Left kidney (tissue), 2 donors: ENCODE measurements around the gene CRCP. TPM values are rescaled to one million over a fixed set of nuclear protein-coding genes. Genes with fewer than 3 reads are reported as not detected.
"Not testable (repeated sequence)": the region's sequence is repeated elsewhere in the genome, so short reads cannot be mapped to it uniquely, and the experiment has no call there.

Experiments
- DNase-seq: peaks from one replicate; pipeline ENCODE4 v3.0.0-alpha.2; 2013
- polyA plus RNA-seq: library from polyadenylated mRNA; unstranded; fragments of 120-200 nt; gene quantifications from one replicate; pipeline ENCODE4 v1.2.1, GENCODE V29; 2013; ENCODE audit not compliant: insufficient read length

Gene CRCP
- polyA plus RNA-seq, 1 donor, result 34.0 TPM

DNA sequence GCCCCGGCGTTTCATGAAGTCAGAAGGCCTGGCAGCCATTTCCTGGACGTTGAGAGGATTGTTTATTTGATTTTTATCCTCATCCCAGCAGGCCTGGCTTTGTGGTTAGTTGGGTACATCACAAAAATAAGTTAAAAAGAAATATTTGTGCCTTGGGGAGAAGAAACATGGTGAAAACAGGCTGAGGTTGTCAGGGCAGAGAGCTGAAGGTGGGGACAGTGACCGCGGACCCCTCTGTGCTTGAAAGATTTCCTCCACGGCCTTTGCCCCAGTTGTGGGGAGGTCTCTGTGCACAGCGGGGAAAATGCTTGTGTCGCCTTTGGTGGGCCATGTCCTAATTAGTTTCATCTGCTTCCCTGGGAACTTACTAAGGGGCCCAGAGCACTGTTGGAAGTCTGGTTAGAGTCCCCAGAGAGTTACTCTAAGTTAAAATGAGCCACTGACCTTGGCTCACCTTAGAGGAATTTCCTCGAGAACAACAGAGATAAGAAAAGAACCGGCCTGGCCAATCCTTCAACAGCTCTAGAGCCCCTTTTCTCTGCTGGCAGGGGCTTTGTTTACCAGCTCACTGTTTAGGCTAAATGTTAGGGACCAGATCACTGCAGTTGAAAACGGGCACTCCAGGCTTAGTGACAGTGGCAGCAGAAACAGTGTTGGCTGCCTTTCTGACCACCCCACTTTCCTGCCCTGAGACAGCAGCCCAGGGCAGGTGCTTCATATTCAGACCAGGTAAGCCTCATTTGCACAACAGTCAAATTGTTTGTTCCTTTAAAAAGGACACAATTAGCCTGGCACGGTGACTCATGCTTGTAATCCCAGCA lies 37.9 kb downstream of the CRCP start:
- DNase-seq, result no peak

DNA sequence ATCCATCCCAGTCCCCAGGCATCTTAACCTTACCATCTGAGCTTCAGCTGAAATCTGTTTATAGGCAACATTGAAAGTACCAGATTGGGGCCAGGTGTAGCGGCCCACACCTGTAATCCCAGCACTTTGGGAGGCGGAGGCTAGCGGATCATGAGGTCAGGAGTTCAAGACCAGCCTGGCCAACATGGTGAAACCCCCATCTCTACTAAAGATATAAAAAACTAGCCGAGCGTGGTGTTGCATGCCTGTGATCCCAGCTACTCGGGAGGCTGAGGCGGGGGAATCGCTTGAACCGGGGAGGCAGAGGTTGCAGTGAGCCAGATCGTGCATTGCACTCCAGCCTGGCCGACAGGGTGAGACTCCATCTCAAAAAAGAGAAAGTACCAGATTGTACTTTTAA lies 39.0 kb downstream of the CRCP start:
- DNase-seq, result no peak

DNA sequence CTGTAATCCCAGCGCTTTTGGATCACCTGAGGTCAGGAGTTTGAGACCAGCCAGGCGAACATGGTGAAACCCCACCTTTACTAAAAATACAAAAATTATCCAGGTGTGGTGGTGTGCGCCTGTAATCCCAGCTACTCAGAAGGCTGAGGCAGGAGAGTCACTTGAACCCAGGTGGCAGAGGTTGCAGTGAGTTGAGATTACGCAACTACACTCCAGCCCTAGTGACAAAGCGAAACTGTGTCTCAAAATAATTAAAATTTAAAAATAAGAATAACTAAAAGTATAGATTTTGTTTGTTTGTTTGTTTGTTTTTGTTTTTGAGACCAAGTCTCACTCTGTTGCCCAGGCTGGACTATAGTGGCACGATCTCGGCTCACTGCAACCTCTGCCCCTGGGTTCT lies 41.4 kb downstream of the CRCP start:
- not testable (repeated sequence) for DNase-seq

DNA sequence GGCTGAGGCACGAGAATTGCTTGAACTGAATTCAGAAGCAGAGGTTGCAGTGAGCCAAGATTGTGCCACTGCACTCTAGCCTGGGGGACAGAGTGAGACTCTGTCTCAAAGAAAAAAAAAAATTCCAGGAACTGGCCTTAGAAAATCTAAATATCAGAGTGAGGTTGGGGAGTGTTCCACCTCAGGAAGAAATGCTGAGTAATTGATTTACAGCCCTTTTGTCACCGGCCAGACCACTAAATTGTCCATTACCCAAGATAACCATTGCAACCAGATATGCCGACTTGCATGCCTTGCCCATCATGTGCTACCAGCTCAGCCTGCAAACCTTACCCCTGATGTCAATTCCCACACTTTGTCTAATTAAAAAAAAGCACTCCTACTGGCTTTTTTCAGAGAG lies 42.4 kb downstream of the CRCP start:
- no peak for DNase-seq

DNA sequence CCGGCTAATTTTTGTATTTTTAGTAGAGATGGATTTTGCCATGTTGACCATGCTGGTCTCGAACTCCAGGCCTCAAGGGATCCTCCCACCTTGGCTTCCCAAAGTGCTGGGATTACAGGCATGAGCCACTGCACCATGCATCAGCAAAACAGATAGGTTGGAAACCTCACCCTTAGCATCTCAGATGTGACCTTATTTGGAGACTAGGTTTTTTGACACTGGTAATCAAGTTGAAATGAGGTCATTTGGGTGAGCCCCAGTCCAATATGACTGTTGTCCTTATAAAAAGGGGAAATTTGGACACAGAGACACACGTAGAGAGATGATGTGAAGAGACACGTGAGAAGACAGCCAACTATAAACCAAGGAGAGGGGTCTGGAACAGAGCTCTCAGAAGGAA lies 48.0 kb downstream of the CRCP start:
- DNase-seq, result no peak

DNA sequence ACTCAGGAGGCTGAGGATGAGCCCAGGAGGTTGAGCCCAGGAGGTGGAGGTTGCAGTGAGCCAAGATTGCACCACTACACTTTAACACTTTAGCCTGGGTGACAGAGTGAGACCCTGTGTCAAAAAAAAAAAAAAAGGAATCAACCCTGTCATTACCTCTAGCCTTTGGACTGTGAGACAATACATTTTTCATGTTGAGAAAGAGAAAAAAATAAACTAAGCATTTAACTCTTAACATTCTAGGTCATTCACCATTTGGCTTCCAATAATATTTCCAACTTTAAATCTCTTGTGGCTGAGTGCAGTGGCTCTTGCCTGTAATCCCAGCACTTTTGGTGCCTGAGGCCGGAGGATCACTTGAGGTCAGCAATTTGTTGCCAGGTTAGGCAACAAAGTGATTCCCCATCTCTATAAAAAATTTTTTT lies 48.6 kb downstream of the CRCP start:
- no peak for DNase-seq

DNA sequence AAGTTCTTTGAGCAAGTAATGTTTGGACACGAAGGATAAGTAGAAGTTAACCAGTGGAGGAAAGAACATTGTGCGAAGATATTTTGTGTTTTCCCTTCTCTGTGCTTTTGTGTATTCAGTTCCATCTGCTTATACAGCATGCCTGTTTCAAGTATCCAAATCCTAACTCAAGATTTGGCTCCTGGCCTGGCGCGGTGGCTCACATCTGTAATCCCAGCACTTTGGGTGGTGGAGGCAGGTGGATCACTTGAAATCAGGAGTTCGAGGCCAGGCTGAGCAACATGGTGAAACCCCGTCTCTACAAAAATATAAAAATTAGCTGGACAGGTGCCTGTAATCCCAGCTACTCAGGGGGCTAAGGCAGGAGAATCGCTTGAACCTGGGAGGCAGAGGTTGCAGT lies 49.7 kb downstream of the CRCP start:
- DNase-seq, result no peak

DNA sequence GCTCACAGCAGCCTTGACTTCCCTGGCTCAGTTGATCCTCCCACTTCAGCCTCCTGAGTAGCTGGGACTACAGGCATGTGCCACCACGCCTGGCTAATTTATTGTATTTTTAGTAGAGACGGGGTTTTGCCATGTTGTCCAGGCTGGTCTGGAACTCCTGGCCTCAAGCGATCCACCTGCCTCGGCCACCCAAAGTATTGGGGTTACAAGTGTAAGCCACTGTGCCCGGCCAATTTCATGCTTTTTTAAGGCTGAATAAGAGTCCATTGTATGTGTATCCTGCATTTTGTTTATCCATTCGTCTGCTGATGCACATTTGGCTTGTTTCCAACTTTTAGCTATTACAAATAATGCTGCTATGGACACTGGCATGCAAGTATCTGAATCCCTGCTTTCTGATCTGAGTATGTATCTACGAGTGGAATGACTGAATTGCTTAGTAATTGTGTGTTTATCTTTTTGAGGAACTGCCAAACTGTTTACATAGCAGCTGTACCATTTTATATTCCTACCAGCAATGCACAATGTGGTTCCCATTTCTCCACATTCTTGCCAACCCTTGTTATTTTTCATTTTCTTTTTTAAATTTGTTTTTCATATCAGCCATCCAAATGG lies 53.2 kb downstream of the CRCP start:
- DNase-seq, result no peak

DNA sequence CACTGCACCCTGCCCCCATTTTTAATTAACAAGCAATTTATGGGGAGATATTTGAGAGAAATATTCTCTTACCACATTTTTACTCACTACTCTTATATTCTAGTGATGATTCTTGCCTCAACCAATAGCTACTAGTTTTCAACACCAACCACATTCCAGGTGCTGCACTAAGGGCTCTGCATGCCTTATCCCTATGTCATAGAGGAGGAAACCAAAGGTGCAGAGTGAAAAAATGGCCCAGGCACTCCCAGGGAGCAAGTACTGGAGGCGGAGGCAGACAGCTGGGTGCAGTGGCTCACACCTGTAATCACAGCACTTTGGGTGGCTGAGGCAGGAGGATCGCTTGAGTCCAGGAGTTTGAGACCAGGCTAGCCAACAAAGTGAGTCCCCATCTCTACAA lies 55.0 kb downstream of the CRCP start:
- no peak for DNase-seq

DNA sequence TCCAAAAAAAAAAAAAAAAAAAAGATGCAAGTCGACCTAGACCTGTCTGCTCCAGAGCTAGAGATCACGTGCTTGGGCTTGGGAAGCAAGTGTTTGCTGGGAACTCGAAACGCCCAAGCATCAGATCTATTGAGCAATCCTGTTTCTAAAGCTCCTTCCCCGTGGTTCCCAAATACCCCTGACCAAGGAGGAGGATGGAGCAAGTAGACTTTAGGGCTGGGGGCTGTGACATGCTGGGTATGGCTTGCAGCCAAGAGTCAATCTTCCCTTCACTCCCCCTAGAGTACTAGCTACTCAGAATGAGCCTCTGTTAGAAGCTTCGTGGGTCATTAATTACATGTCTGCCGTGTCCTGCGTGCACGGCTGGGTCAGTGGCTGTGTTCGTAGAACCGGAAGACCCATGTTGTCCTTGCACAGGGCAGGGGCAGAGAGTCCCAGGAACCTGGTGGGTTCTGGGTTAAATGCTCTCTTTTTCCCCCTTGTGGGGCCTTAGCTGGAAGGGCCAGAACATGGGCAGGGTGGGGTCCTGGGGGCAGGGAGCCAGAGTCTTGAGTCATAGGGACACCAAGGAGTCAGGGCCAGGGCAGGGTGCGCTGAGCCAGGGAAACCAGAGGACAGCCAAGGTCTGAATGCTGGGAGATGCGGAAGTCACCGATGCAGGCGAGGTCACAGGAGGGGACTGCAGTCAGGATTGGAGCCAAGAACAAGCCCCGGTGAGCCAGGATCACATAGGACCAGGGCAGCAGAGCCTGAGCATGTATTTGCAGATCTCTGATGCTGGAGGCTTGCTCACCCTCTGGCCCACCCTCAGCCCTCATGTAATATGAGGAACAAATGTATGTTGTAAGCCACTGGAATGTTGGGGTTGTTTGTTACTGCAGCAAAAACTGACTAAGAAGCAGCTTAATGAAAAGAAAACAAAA lies 55.9 kb downstream of the CRCP start:
- DNase-seq, result no peak

DNA sequence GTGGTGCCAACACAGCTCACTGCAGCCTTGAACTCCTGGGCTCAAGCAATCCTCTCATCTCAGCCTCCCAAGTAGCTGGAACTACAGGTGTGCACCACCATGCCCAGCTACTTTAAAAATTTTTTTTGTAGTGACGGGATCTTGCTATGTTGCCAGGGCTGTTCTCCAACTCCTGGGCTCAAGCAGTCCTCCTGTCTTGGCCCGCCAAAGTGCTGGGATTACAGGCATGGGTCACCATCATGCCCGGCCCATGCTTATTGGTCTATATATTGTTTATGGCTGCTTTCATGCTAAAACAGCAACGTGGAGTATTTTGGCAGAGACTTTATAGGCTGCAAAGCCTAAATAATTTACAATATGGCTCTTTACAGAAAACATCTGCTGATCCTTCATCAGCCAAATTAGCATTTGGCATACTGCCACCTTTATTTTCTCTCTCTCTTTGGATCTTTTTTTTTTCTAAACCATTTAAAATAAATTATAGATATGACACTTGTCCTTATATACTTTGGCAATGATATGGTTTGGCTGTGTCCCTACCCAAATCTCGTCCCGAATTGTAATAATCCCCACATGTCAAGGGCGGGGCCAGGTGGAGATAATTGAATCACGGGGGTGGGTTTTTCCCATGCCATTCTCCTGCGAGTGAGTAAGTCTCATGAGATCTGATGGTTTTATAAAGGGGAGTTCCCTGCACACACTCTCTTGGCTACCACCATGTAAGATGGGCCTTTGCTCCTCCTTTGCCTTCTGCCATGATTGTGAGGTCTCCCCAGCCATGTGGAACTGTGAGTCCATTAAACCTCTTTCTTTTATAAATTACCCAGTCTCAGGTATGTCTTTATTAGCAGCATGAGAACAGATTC lies 58.1 kb downstream of the CRCP start:
- not testable (repeated sequence) for DNase-seq

DNA sequence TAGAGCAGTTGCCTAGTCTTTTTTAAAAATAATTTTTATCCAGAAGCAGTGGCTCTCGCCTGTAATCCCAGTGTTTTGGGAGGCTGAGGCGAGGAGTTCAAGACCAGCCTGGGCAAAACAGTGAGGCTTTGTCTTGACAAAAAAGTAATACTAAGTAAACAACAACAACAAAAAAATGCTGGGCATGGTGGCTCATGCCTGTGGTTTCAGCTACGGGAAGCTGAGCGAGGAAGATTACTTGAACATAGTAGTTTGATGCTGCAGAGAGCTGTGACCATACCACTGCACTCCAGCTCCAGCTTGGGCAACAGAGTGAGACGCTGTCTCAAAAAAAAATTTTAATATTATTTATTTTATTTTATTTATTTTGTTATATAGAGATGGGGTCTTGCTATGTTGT lies 59.2 kb downstream of the CRCP start:
- DNase-seq, result no peak

DNA sequence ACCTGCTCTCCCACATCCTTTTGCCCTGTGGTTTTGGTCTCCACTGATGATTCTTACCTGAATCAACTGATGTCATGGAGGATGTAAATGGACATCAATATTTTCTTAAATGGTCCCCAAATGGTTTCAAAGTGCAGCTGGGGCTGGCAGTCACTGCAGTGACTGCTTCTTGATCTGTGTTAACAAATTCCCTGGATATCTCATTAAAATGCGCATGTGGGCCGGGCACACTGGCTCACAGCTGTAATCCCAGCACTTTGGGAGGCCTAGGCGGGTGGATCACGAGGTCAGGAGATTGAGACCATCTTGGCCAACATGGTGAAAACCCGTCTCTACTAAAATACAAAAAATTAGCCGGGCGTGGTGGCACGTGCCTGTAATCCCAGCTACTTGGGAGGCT lies 60.4 kb downstream of the CRCP start:
- not testable (repeated sequence) for DNase-seq

DNA sequence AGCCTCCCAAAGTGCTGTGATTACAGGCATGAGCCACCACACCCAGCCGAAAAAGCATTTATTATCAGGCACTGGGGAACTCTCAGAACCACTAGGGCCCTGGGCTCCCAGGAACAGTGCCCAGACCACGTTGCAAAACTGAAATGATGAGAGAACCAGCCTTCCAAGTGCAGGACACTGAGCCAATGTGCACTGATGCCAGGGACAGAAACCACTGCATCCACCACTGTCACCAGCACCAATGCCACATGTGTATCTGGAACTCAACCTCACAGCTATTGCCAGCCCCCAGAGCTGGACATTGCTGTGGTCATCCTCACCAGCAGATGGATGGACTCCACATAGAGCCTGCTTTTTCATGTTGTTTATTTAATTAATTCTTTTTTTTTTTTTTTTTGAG lies 62.3 kb downstream of the CRCP start:
- no peak for DNase-seq

DNA sequence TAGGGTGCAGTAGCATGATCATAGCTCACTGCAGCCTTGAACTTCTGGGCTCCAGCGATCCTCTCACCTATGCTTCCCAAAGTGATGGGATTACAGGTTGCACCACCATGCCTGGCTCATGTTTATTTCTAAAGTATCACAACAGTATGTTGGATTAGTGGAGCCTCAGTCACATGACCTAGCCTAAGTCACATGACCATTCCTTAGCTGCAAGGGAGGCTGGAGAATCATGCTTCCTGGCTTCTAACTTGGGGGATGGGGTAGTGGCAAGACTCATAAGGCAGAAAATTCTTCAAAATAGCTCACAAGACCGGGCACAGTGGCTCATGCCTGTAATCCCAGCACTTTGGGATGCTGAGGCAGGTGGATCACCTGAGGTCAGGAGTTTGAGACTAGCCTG lies 63.6 kb downstream of the CRCP start:
- no peak for DNase-seq

DNA sequence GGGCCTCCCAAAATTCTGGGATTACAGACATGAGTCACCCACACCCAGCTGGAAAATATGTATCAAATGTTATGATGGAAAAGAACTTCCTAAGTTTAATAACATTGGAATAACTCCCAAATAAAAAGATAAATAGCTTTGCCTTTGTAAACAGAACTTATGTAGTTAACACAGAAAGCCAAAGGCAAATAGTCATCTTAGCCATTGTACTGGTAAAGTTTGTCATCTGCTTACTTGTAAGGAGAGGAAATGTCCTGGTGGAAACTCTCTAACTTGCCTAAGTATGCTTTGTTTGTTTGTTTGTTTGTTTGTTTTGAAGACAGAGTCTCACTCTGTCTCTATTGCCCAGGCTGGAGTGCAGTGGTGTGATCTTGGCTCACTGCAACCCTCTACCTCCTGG lies 66.7 kb downstream of the CRCP start:
- no peak for DNase-seq

DNA sequence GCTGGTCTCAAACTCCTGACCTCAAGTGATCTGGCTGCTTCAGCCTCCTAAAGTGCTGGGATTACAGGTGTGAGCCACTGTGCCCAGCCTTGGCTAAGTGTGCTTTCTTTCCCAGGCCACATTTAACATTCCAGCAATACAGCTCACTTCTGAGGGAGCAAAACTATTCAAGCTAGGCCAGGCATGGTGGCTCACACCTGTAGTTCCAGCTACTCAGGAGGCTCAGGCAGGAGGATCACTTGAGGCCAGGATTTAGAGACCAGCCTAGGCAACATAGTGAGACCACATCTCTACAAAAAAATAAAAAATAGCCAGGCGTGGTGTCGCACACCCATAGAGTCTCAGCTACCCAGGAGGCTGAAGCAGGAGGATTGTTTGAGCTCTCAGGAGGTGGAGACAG lies 67.2 kb downstream of the CRCP start:
- no peak for DNase-seq

DNA sequence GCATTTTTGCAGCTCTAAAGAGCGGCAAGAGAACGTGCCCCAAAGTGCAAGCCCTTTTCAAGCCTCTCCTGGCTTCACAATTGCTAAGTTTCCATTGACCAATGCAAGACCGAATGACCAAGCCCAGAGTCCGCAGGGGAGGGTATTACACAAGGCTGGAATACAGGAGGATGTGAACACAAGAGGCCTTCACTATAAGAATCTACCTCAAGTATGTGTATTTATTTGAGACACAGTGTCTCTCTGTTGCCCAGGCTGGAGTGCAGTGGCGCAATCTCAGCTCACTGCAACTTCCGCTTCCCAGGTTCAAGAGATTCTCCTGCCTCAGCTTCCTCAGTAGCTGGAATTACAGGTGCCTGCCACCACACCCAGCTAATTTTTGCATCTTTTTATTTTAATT lies 68.3 kb downstream of the CRCP start:
- DNase-seq, result no peak

DNA sequence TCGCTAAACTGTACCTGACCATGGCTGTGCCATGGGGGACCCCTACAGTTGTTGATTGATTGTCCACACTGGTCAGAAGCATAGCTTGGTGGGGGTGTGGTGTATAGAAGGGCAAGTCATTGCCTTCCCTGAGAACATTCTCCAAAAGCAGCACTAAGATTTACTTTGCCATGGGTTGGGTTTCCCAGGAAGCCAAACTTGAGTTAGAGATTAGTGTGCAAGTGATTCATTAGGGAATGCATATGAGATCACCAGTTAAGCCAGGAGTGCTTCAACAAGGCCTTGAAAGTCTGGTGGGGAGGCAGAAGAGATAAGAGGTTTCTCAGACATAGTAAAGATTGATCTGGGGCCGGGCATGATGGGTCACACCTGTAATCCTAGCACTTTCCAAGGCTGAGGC lies 69.1 kb downstream of the CRCP start:
- no peak for DNase-seq

DNA sequence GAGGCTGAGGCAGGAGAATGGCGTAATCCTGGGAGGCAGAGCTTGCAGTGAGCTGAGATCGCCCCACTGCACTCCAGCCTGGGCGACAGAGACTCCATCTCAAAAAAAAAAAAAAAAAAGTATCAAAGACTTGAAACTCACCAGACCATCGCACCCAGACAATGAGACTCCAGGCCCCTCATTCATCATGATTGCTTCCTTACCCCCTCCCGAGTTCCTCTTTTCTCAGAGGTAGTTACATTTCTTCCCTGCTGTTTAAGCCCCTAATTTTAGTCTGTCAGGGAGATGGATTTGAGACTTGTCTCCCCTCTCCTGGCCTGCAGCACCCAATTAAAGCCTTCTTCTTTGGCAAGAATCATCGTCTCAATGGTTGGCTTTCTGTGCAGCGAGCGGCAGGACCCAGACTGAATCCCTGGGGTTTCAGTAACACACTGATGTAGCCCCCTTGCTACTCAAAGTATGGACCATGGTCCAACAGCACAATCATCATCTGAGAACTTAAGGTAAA lies 71.1 kb downstream of the CRCP start:
- DNase-seq, result no peak

DNA sequence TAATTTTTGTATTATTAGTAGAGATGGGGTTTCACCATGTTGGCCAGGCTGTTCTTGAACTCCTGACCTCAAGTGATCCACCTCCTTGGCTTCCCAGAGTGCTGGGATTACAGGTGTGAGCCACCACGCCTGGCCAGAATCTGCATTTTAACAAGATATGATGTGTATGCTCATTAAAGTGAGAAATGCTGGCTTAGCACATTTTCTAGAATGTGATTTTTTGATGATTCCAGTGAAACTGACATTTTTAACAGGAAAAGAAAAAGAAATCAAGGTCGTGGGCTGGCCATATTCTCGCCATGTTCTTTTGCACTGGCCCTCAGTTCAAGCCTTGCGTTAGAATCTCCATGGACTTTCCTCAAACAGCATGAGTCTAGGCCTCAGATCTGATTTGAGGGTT lies 72.3 kb downstream of the CRCP start:
- no peak for DNase-seq

DNA sequence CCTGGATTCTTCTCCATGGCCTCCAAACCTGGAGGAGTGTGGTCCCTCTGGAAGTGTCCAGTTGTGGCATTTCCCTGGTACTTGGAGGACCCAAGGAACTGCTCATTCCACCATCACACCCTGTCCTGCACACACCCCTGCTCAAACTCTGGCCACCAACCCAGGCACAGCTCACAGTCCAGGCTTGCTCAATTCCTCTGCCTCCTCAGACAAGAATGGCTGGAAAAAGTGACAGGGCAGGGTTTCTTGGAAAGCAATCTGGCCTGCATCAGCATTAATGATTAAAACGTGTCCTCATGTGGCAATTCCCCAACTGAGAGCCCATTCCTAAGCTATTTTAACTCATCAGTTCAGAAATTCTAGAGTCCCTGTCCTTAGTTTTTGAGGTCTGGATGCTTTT lies 73.3 kb downstream of the CRCP start:
- DNase-seq, result no peak
